KMS-11 (cell line): ENCODE data around the gene GTPBP3.

Experiments used
- H2AFZ ChIP-seq: fragments of 200-600 bp; sonication (generic); 2 replicates; pipeline ENCODE4 v1.6.1; 2016; ENCODE audit warnings: antibody characterized with exemption, mixed run types, low read depth
- H3K27ac ChIP-seq: fragments of 200-600 bp; sonication (generic); 2 replicates; pipeline ENCODE4 v1.6.1; 2016; ENCODE audit warnings: mild to moderate bottlenecking, mixed run types
- H3K27me3 ChIP-seq: fragments of 200-600 bp; sonication (generic); 2 replicates; pipeline ENCODE4 v1.6.1; 2017; ENCODE audit warnings: mild to moderate bottlenecking, low read depth, mixed run types, moderate library complexity; ENCODE audit not compliant: insufficient read depth
- H3K36me3 ChIP-seq: fragments of 200-600 bp; sonication (generic); 2 replicates; pipeline ENCODE4 v1.6.1; 2017; ENCODE audit warnings: mild to moderate bottlenecking, mixed run types; ENCODE audit not compliant: insufficient read depth
- H3K4me1 ChIP-seq: fragments of 200-600 bp; sonication (generic); 2 replicates; pipeline ENCODE4 v1.6.1; 2016; ENCODE audit warnings: mild to moderate bottlenecking, low read depth, mixed run types; ENCODE audit not compliant: poor library complexity, severe bottlenecking
- H3K4me2 ChIP-seq: fragments of 200-600 bp; sonication (generic); 2 replicates; pipeline ENCODE4 v1.7.0; 2016; ENCODE audit warnings: mild to moderate bottlenecking, mixed run types
- H3K4me3 ChIP-seq: fragments of 200-600 bp; sonication (generic); IDR thresholded peaks from 2 replicates; pipeline ENCODE4 v1.6.1; 2017; ENCODE audit warnings: low read depth, low read length, mixed read lengths; ENCODE audit not compliant: insufficient read depth
- H3K79me2 ChIP-seq: fragments of 200-600 bp; sonication (generic); 2 replicates; pipeline ENCODE4 v1.6.1; 2016; ENCODE audit warnings: low read depth, mixed run types; ENCODE audit not compliant: insufficient read depth
- H3K9ac ChIP-seq: fragments of 200-600 bp; sonication (generic); 2 replicates; pipeline ENCODE4 v1.6.1; 2016; ENCODE audit warnings: mild to moderate bottlenecking, mixed run types
- H4K20me1 ChIP-seq: fragments of 200-600 bp; sonication (generic); 2 replicates; pipeline ENCODE4 v1.6.1; 2016; ENCODE audit warnings: mild to moderate bottlenecking, mixed run types; ENCODE audit not compliant: insufficient read depth
- TF ChIP-seq, protein P1 (sequence below): fragments of 200-600 bp; sonication (generic); conservative IDR thresholded peaks from 2 replicates; pipeline ENCODE4 v1.6.1; 2017; ENCODE audit warnings: low read depth, mild to moderate bottlenecking, antibody characterized with exemption, low read length, moderate library complexity, mixed read lengths

GTPBP3 gene

GRCh38 chr19:17323964-17324332, 13.4 kb upstream of the GTPBP3 start:
- Histone ChIP-seq H3K79me2 (no peaks in the 10 kb centered on the region), H4K20me1 (no peaks in the 10 kb centered on the region), H2AFZ (no peak overlapping the region), H3K36me3 (no peaks in the 10 kb centered on the region), H3K27ac (no peak overlapping the region), H3K4me1 (no peaks in the 10 kb centered on the region), H3K4me2 (no peak overlapping the region), H3K4me3 (no peak overlapping the region), H3K27me3 (no peaks in the 10 kb centered on the region), H3K9ac (no peak overlapping the region)
- TF ChIP-seq, protein P1, sequence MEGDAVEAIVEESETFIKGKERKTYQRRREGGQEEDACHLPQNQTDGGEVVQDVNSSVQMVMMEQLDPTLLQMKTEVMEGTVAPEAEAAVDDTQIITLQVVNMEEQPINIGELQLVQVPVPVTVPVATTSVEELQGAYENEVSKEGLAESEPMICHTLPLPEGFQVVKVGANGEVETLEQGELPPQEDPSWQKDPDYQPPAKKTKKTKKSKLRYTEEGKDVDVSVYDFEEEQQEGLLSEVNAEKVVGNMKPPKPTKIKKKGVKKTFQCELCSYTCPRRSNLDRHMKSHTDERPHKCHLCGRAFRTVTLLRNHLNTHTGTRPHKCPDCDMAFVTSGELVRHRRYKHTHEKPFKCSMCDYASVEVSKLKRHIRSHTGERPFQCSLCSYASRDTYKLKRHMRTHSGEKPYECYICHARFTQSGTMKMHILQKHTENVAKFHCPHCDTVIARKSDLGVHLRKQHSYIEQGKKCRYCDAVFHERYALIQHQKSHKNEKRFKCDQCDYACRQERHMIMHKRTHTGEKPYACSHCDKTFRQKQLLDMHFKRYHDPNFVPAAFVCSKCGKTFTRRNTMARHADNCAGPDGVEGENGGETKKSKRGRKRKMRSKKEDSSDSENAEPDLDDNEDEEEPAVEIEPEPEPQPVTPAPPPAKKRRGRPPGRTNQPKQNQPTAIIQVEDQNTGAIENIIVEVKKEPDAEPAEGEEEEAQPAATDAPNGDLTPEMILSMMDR, result no peak

- H3K4me2 ChIP-seq, result no peak overlapping the region
- no peak overlapping the region for H2AFZ ChIP-seq
- no peaks in the 10 kb centered on the region for H3K27me3 ChIP-seq
- no peaks in the 10 kb centered on the region for H3K36me3 ChIP-seq
- no peaks in the 10 kb centered on the region for H3K4me1 ChIP-seq
- no peak overlapping the region for H3K9ac ChIP-seq
- no peaks in the 10 kb centered on the region for H3K79me2 ChIP-seq
- H3K27ac ChIP-seq, result no peak overlapping the region
- H4K20me1 ChIP-seq, result no peaks in the 10 kb centered on the region
- no peak overlapping the region for H3K4me3 ChIP-seq
- TF ChIP-seq, protein P1, result no peak
Observed at GRCh38 chr19:17324357-17325114, 12.8 kb upstream of the GTPBP3 start.

DNA sequence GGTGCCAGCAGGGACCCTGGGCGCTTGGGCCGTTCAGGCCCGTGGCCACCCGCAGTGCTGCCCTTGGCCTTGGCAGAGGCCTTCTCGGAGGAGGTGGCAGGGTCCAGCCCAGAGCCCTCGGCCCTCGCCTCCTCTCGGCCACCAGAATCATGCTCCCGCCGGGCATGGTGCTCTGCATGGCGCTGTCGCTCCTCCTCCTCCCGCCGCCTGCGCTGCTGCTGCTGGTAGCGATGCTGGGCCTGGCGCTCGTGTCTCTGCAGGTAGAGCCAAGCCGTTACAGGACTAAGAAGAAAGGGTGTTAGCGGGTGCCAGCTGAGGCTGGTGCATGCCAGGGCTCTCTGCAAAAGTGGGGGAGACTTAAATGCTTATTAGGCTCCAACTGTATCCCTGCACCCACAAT, 12.2 kb upstream of the GTPBP3 start:
- no peaks in the 10 kb centered on the region for H3K27me3 ChIP-seq
- H3K4me2 ChIP-seq, result no peak overlapping the region
- H3K9ac ChIP-seq, result no peak overlapping the region
- H3K36me3 ChIP-seq, result no peaks in the 10 kb centered on the region
- H2AFZ ChIP-seq, result no peak overlapping the region
- TF ChIP-seq, protein P1, result no peak
- no peaks in the 10 kb centered on the region for H3K4me1 ChIP-seq
- no peak overlapping the region for H3K27ac ChIP-seq
- no peaks in the 10 kb centered on the region for H4K20me1 ChIP-seq
- H3K79me2 ChIP-seq, result no peaks in the 10 kb centered on the region
- H3K4me3 ChIP-seq, result no peak overlapping the region

- Histone ChIP-seq H3K36me3 (no peaks in the 10 kb centered on the region), H3K27ac (no peak overlapping the region), H3K4me1 (no peaks in the 10 kb centered on the region), H3K9ac (no peak overlapping the region), H3K27me3 (no peaks in the 10 kb centered on the region), H3K79me2 (no peaks in the 10 kb centered on the region), H3K4me3 (no peak overlapping the region), H4K20me1 (no peaks in the 10 kb centered on the region), H2AFZ (no peak overlapping the region), H3K4me2 (no peak overlapping the region)
- TF ChIP-seq, protein P1, result no peak
Observed at GRCh38 chr19:17325881-17326594, 11.3 kb upstream of the GTPBP3 start.
